HEK293 (cell line): Measurements from ENCODE around the gene ABCB11.
A peak's percentile ranks its signal among the peaks of the same experiment; 100 is the strongest.

ENCODE experiments used
- CTCF ChIA-PET: fragments of 350-600 bp; formaldehyde crosslinking; extraction: SDS; loops from one replicate; lab custom pipeline; 2021; ENCODE audit warnings: antibody characterized with exemption; lab: Yijun Ruan, JAX
- POLR2A ChIA-PET: fragments of 300-600 bp; formaldehyde crosslinking; extraction: SDS; loops from one replicate; lab custom pipeline; 2020; ENCODE audit warnings: antibody characterized with exemption, inconsistent platforms; lab: Yijun Ruan, JAX
- H3K27ac ChIP-seq: fragments of 200-500 bp; sonication (Bioruptor generic); 2 replicates; pipeline ENCODE4 v1.5.1; 2014; ENCODE audit warnings: low read depth, low read length, control low read depth, inconsistent platforms; ENCODE audit errors: extremely low read depth
- H3K36me3 ChIP-seq, 2 experiments: fragments of 200-500 bp in 1 of 2; sonication (Bioruptor generic) in 1 of 2; 1 replicate in 1 of 2; 2 replicates in 1 of 2; pipeline ENCODE4 v1.5.1; 2014 to 2017; ENCODE audit warnings: inconsistent platforms in 2 of 2, low read length in 2 of 2; ENCODE audit not compliant: control insufficient read depth in 2 of 2, insufficient read depth in 1 of 2
- H3K4me1 ChIP-seq: fragments of 200-500 bp; sonication (Bioruptor generic); 2 replicates; pipeline ENCODE4 v1.5.1; 2014; ENCODE audit warnings: mild to moderate bottlenecking, low read length, inconsistent platforms; ENCODE audit not compliant: control insufficient read depth, insufficient read depth
- H3K4me3 ChIP-seq: 2 replicates; pipeline ENCODE4 v1.5.1; 2011; ENCODE audit warnings: low read depth, mild to moderate bottlenecking, control low read depth, low read length, moderate library complexity
- H3K9me3 ChIP-seq: fragments of 200-500 bp; sonication (Bioruptor generic); 2 replicates; pipeline ENCODE4 v1.5.1; 2014; ENCODE audit warnings: low read depth, low read length, inconsistent platforms; ENCODE audit not compliant: control insufficient read depth, insufficient read depth
- EGR2 ChIP-seq: fragments of 450-650 bp; formaldehyde crosslinking; IDR thresholded peaks from 2 replicates; pipeline ENCODE4 v1.5.1; 2016; ENCODE audit warnings: low read depth, missing biosample characterization, missing genetic modification characterization
- HOXC10 ChIP-seq: sonication (generic); formaldehyde crosslinking; IDR thresholded peaks from 2 replicates; pipeline ENCODE4 v1.8.1; 2023; ENCODE audit warnings: mild to moderate bottlenecking, missing genetic modification reagents
- PBX3 ChIP-seq: sonication (generic); formaldehyde crosslinking; IDR thresholded peaks from 2 replicates; pipeline ENCODE4 v1.8.1; 2022; ENCODE audit warnings: mild to moderate bottlenecking, moderate library complexity, missing genetic modification reagents
- PRDM1 ChIP-seq: fragments of 450-650 bp; formaldehyde crosslinking; IDR thresholded peaks from 2 replicates; pipeline ENCODE4; 2016; ENCODE audit warnings: missing biosample characterization, missing genetic modification characterization
- SCRT1 ChIP-seq: fragments of 450-650 bp; formaldehyde crosslinking; IDR thresholded peaks from 2 replicates; pipeline ENCODE4 v1.5.1; 2016; ENCODE audit warnings: missing biosample characterization, missing genetic modification characterization, borderline replicate concordance
- ZFP41 ChIP-seq: fragments of 450-650 bp; formaldehyde crosslinking; IDR thresholded peaks from 2 replicates; pipeline ENCODE4 v1.5.1; 2016; ENCODE audit warnings: missing biosample characterization, missing genetic modification characterization, borderline replicate concordance
- ZNF2 ChIP-seq: fragments of 450-650 bp; formaldehyde crosslinking; IDR thresholded peaks from 2 replicates; pipeline ENCODE4 v1.5.1; 2016; ENCODE audit warnings: missing biosample characterization, missing genetic modification characterization
- ZNF266 ChIP-seq: fragments of 450-650 bp; formaldehyde crosslinking; IDR thresholded peaks from 2 replicates; pipeline ENCODE4 v1.5.1; 2016; ENCODE audit warnings: missing biosample characterization, missing genetic modification characterization, low read depth
- ZNF292 ChIP-seq: fragments of 450-650 bp; formaldehyde crosslinking; IDR thresholded peaks from 2 replicates; pipeline ENCODE4 v1.5.1; 2016; ENCODE audit warnings: low read depth, missing biosample characterization, missing genetic modification characterization, borderline replicate concordance
- ZNF324 ChIP-seq: fragments of 450-650 bp; formaldehyde crosslinking; IDR thresholded peaks from 2 replicates; pipeline ENCODE4 v1.5.1; 2016; ENCODE audit warnings: missing biosample characterization, missing genetic modification characterization
- ZNF544 ChIP-seq: fragments of 450-650 bp; formaldehyde crosslinking; IDR thresholded peaks from 2 replicates; pipeline ENCODE4 v1.5.0; 2017; ENCODE audit warnings: missing biosample characterization, missing genetic modification characterization
- ZNF610 ChIP-seq: fragments of 450-650 bp; formaldehyde crosslinking; IDR thresholded peaks from 2 replicates; pipeline ENCODE4 v1.5.1; 2016; ENCODE audit warnings: missing biosample characterization, missing genetic modification characterization, borderline replicate concordance
- ZNF654 ChIP-seq: fragments of 450-650 bp; formaldehyde crosslinking; IDR thresholded peaks from 2 replicates; pipeline ENCODE4 v1.5.1; 2016; ENCODE audit warnings: low read depth, missing biosample characterization, missing genetic modification characterization
- ZNF660 ChIP-seq: fragments of 450-650 bp; IDR thresholded peaks from 2 replicates; pipeline ENCODE4 v1.5.1; 2018; ENCODE audit warnings: missing biosample characterization, mild to moderate bottlenecking, missing genetic modification characterization
- ZNF792 ChIP-seq: fragments of 450-650 bp; formaldehyde crosslinking; IDR thresholded peaks from 2 replicates; pipeline ENCODE4 v1.5.1; 2016; ENCODE audit warnings: missing biosample characterization, missing genetic modification characterization
- ZSCAN30 ChIP-seq: fragments of 450-650 bp; IDR thresholded peaks from 2 replicates; pipeline ENCODE4 v1.5.1; 2018; ENCODE audit warnings: missing biosample characterization, mild to moderate bottlenecking, missing genetic modification characterization, moderate library complexity
- TF ChIP-seq, protein P1 (sequence below): fragments of 450-650 bp; formaldehyde crosslinking; IDR thresholded peaks from 2 replicates; pipeline ENCODE4 v1.5.1; 2017; ENCODE audit warnings: missing biosample characterization, missing genetic modification characterization
- TF ChIP-seq, protein P2 (sequence below): fragments of 450-650 bp; formaldehyde crosslinking; IDR thresholded peaks from 2 replicates; pipeline ENCODE4 v1.5.1; 2017; ENCODE audit warnings: missing biosample characterization, missing genetic modification characterization
- TF ChIP-seq, protein P3 (sequence below): fragments of 450-650 bp; formaldehyde crosslinking; IDR thresholded peaks from 2 replicates; pipeline ENCODE4 v1.5.1; 2016; ENCODE audit warnings: missing biosample characterization, missing genetic modification characterization

The ABCB11 gene

DNA sequence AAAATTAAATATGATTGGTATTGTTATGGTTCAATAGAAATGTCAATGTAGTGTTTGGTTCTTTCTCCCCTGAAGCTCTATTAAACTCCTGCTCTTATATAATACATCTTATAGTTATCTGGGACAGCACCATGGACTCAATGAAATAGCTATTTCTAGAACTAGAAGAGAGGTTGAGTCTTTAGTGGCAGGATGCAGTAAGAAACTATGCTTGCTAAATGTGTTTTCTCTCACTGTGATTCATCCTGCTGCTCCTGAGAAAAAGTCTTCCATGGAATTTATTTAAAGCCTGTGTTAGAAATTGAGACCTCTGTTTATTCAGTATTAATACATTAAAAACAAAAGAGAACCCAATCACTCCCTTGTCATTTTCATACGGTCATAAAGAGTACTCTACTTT lies 68.5 kb downstream of the ABCB11 start (continued):
- TF ChIP-seq ZNF792 (tag by site-specific recombination), result no peak
- TF ChIP-seq ZNF660, result no peak
- TF ChIP-seq, protein P1, sequence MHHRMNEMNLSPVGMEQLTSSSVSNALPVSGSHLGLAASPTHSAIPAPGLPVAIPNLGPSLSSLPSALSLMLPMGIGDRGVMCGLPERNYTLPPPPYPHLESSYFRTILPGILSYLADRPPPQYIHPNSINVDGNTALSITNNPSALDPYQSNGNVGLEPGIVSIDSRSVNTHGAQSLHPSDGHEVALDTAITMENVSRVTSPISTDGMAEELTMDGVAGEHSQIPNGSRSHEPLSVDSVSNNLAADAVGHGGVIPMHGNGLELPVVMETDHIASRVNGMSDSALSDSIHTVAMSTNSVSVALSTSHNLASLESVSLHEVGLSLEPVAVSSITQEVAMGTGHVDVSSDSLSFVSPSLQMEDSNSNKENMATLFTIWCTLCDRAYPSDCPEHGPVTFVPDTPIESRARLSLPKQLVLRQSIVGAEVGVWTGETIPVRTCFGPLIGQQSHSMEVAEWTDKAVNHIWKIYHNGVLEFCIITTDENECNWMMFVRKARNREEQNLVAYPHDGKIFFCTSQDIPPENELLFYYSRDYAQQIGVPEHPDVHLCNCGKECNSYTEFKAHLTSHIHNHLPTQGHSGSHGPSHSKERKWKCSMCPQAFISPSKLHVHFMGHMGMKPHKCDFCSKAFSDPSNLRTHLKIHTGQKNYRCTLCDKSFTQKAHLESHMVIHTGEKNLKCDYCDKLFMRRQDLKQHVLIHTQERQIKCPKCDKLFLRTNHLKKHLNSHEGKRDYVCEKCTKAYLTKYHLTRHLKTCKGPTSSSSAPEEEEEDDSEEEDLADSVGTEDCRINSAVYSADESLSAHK (tag by site-specific recombination), result no peak
- TF ChIP-seq SCRT1 (tag by site-specific recombination), result no peak
- no peak for TF ChIP-seq PBX3 (CRISPR knock-in tag)
- TF ChIP-seq, protein P2, sequence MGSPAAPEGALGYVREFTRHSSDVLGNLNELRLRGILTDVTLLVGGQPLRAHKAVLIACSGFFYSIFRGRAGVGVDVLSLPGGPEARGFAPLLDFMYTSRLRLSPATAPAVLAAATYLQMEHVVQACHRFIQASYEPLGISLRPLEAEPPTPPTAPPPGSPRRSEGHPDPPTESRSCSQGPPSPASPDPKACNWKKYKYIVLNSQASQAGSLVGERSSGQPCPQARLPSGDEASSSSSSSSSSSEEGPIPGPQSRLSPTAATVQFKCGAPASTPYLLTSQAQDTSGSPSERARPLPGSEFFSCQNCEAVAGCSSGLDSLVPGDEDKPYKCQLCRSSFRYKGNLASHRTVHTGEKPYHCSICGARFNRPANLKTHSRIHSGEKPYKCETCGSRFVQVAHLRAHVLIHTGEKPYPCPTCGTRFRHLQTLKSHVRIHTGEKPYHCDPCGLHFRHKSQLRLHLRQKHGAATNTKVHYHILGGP, result no peak
- no peak for TF ChIP-seq ZNF266 (tag by site-specific recombination)
- no peak for TF ChIP-seq ZNF324 (tag by site-specific recombination)
- no peak for TF ChIP-seq HOXC10 (CRISPR knock-in tag)
- TF ChIP-seq ZNF292 (tag by site-specific recombination), result no peak

- CTCF ChIA-PET, result interaction anchor here (0.6 to 4.7 kb wide), 32 partner anchors 8 to 566 kb away, joined by 3 to 32 read pairs (median 3); no protein-coding TSS in a partner anchor
- POLR2A ChIA-PET, result no interaction called here
Measured at GRCh38 chr2:168961450-168962229, 69.5 kb downstream of the ABCB11 start.

More at GRCh38 chr2:168961450-168962229, 69.5 kb downstream of the ABCB11 start:
- TF ChIP-seq ZNF610 (tag by site-specific recombination) (no peak), PRDM1 (tag by site-specific recombination) (peak; percentile 80), ZNF544 (tag by site-specific recombination) (no peak), ZNF660 (0 out of 2 replicates have a peak, but pooled peaks have one; percentile 27), EGR2 (tag by site-specific recombination) (no peak), ZNF2 (tag by site-specific recombination) (no peak), ZSCAN30 (tag by site-specific recombination) (no peak), ZNF654 (tag by site-specific recombination) (peak; percentile 78), ZFP41 (tag by site-specific recombination) (no peak)
- TF ChIP-seq, protein P3, sequence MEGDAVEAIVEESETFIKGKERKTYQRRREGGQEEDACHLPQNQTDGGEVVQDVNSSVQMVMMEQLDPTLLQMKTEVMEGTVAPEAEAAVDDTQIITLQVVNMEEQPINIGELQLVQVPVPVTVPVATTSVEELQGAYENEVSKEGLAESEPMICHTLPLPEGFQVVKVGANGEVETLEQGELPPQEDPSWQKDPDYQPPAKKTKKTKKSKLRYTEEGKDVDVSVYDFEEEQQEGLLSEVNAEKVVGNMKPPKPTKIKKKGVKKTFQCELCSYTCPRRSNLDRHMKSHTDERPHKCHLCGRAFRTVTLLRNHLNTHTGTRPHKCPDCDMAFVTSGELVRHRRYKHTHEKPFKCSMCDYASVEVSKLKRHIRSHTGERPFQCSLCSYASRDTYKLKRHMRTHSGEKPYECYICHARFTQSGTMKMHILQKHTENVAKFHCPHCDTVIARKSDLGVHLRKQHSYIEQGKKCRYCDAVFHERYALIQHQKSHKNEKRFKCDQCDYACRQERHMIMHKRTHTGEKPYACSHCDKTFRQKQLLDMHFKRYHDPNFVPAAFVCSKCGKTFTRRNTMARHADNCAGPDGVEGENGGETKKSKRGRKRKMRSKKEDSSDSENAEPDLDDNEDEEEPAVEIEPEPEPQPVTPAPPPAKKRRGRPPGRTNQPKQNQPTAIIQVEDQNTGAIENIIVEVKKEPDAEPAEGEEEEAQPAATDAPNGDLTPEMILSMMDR (tag by site-specific recombination), result peak; percentile 35; the same call in 1 of the 2 replicates
- H3K36me3 ChIP-seq, result no peaks in the 10 kb centered on the region
- H3K4me1 ChIP-seq, result no peaks in the 10 kb centered on the region
- no peaks in the 10 kb centered on the region for H3K9me3 ChIP-seq
- no peak overlapping the region for H3K4me3 ChIP-seq
- H3K27ac ChIP-seq, result no peak overlapping the region
